GM21529 (cell line): Measurements from ENCODE around the gene OPHN1.
"Not testable (repeated sequence)": the region's sequence is repeated elsewhere in the genome, so short reads cannot be mapped to it uniquely, and the experiment has no call there.

ENCODE experiments used
- ATAC-seq: cut with Tn5 transposase; IDR thresholded peaks from one replicate; pipeline ENCODE4 v1.9.1; 2021; ENCODE audit not compliant: unreplicated experiment

OPHN1 gene

GRCh38 chrX:68424719-68425118 is 8.6 kb downstream of the OPHN1 start:
- no peak for ATAC-seq

GRCh38 chrX:68422478-68422877 is 10.8 kb downstream of the OPHN1 start:
- ATAC-seq = no peak

GRCh38 chrX:68421636-68422035 is 11.7 kb downstream of the OPHN1 start:
- ATAC-seq = no peak

- ATAC-seq = no peak
These were observed 12.7 kb downstream of the OPHN1 start for GRCh38 chrX:68420559-68420958.

- ATAC-seq = peak; percentile 49
These were observed 13.3 kb downstream of the OPHN1 start for GRCh38 chrX:68419975-68420374.

GRCh38 chrX:68417651-68418050 is 15.6 kb downstream of the OPHN1 start:
- ATAC-seq = no peak

GRCh38 chrX:68416592-68416991 is 16.7 kb downstream of the OPHN1 start:
- no peak for ATAC-seq

- ATAC-seq = no peak
These were observed 18.0 kb downstream of the OPHN1 start for GRCh38 chrX:68415316-68415715.

GRCh38 chrX:68413254-68413653 is 20.0 kb downstream of the OPHN1 start:
- ATAC-seq = no peak

GRCh38 chrX:68411729-68412128 is 21.6 kb downstream of the OPHN1 start:
- no peak for ATAC-seq

GRCh38 chrX:68409194-68409593 is 24.1 kb downstream of the OPHN1 start:
- ATAC-seq = no peak

- no peak for ATAC-seq
These were observed 29.8 kb downstream of the OPHN1 start for GRCh38 chrX:68403522-68403921.

- ATAC-seq = no peak
These were observed 30.3 kb downstream of the OPHN1 start for GRCh38 chrX:68403038-68403437.

GRCh38 chrX:68402094-68402493 is 31.2 kb downstream of the OPHN1 start:
- no peak for ATAC-seq

- ATAC-seq = no peak
These were observed 35.0 kb downstream of the OPHN1 start for GRCh38 chrX:68398291-68398690.

- no peak for ATAC-seq
These were observed 36.3 kb downstream of the OPHN1 start for GRCh38 chrX:68396953-68397352.

- ATAC-seq = not testable (repeated sequence)
These were observed 43.8 kb downstream of the OPHN1 start for GRCh38 chrX:68389419-68389960.

GRCh38 chrX:68387776-68388175 is 45.5 kb downstream of the OPHN1 start:
- no peak for ATAC-seq

- no peak for ATAC-seq
These were observed 49.8 kb downstream of the OPHN1 start for GRCh38 chrX:68383540-68383939.

- ATAC-seq = not testable (repeated sequence)
These were observed 55.7 kb downstream of the OPHN1 start for GRCh38 chrX:68377579-68377978.

GRCh38 chrX:68376373-68376772 is 56.9 kb downstream of the OPHN1 start:
- no peak for ATAC-seq

- ATAC-seq = no peak
These were observed 57.5 kb downstream of the OPHN1 start for GRCh38 chrX:68375803-68376202.

GRCh38 chrX:68372665-68373064 is 60.6 kb downstream of the OPHN1 start:
- ATAC-seq = no peak

GRCh38 chrX:68369559-68369958 is 63.7 kb downstream of the OPHN1 start:
- ATAC-seq = no peak
